Islet of Langerhans (tissue), 1 donor: ENCODE data around the gene TSEN34.
"Not testable (repeated sequence)": the region's sequence is repeated elsewhere in the genome, so short reads cannot be mapped to it uniquely, and the experiment has no call there.

Experiments
- FAIRE-seq: peaks from one replicate; lab custom pipeline; 2011; peaks lifted over from hg19 to GRCh38; lab: Jason Lieb, UNC

TSEN34 gene

DNA sequence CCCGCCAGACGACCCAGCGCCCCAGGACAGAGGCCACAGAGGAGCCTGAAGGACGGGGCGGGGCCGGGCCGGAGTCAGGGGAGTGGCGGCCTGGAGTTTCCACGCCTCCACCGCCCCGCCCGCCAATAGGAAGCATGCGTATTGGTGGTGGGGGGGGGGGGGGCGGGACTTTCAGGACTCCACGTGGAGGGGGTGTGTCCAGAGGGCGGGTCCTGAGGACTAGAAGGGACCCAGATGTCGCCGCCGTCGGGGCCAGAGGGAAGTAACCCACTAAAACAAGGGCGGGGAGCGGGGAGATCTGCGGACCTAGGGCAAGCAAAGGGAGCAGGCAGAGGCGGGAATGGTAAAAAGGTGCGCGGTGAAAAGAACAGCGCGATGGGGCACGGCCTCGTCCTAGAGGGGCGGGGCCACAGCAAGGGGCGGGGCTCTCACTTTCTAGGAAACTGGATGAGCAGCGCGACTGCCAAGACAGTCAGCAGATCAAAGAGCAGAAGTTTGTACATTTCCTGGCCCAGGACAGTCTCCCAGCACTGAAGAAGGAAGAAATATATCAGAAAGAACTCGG lies 28.8 kb upstream of the TSEN34 start:
- FAIRE-seq: no peak

- no peak for FAIRE-seq
Measured at GRCh38 chr19:54162884-54163283, 28.2 kb upstream of the TSEN34 start.

- FAIRE-seq: no peak
Measured at GRCh38 chr19:54164369-54165068, 26.6 kb upstream of the TSEN34 start.

DNA sequence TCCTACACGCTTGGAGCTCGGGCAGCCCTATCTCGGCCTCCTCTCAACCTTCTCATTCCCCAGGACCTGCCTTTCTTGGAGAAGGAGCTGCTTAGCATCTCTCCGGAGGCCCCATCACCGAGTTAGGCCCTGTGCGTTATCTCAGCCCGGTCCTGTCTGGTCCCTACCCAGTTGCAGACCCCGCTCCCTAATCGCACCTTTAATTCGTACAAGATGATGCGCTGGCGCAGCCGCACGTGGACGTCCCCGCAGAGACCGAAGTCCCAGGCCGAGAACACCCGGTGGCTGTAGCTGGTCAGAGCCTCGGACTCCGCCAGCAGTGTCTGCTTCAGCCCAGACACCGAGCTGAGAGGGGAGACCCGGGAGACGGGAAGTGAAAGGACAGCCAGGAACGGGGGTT lies 25.9 kb upstream of the TSEN34 start:
- no peak for FAIRE-seq

GRCh38 chr19:54168174-54168917 lies 22.8 kb upstream of the TSEN34 start:
- no peak for FAIRE-seq

- no peak for FAIRE-seq
Measured at GRCh38 chr19:54169149-54169740, 21.9 kb upstream of the TSEN34 start.

DNA sequence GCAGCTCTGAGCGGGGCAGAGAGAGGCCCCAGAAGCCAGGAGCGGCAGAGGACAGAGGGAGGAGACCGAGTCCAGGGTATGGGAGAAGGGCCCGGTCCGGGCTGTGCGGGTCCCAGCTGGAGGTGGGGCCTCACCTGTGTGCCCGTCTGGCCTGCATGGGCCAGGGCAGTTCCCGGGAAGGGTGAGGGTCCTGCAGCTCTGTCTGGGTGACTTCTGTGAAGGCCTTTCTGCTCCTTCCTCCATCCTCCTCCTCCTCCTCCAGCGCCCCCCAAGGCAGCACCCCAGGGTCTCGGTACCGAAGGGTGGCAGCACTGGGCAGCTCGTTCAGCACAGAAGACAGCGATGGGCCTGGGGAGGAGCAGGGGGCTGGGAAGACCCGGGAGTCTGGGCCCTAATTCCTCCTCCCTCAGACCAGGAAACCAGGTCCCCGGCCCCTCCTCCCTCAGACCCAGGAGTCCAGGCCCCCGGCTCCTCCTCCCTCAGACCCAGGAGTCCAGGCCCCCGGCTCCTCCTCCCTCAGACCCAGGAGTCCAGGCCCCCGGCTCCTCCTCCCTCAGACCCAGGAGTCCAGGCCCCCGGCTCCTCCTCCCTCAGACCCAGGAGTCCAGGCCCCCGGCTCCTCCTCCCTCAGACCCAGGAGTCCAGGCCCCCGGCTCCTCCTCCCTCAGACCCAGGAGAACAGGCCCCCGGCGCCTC lies 19.2 kb upstream of the TSEN34 start:
- FAIRE-seq: not testable (repeated sequence)

GRCh38 chr19:54172471-54173358 lies 18.4 kb upstream of the TSEN34 start, which contains the start of gene TMC4:
Gene TMC4, minus strand, starts transcription at chr19:54173160. Its CDS starts 43 bp downstream, at chr19:54173117.
- no peak for FAIRE-seq

GRCh38 chr19:54173359-54173699 lies 17.8 kb upstream of the TSEN34 start:
- FAIRE-seq: no peak

GRCh38 chr19:54173951-54174834 lies 16.9 kb upstream of the TSEN34 start:
- no peak for FAIRE-seq

- no peak for FAIRE-seq
Measured at GRCh38 chr19:54178581-54179261, 12.4 kb upstream of the TSEN34 start.

- no peak for FAIRE-seq
Measured at GRCh38 chr19:54179262-54179852, 11.8 kb upstream of the TSEN34 start.

DNA sequence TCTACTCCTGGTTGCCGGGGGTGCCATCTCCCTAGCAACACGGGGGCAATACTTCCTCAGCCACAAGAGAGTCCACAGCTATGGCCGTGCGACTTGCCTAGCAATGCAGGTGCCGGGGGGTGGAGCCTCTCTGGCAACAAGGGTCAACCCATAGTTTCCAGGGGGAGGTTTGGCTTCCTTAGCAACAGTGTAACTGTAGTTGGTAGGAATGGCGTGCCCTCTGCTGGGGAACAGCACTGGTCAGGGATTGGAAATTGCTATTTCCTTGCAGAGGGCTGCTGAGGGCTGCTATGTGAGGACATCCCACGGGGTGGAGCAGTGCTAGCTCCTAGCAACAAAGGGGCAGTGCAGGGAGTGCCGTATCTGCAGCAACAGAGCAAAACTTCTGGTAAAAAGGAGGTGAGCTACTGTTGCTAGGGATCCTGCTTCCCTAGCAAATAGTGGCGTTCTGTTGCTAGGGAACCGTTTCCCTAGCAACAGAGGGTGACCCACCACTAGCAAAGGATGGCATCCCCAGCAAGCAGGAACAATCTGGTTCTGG lies 11.1 kb upstream of the TSEN34 start:
- FAIRE-seq: peak; percentile 92

DNA sequence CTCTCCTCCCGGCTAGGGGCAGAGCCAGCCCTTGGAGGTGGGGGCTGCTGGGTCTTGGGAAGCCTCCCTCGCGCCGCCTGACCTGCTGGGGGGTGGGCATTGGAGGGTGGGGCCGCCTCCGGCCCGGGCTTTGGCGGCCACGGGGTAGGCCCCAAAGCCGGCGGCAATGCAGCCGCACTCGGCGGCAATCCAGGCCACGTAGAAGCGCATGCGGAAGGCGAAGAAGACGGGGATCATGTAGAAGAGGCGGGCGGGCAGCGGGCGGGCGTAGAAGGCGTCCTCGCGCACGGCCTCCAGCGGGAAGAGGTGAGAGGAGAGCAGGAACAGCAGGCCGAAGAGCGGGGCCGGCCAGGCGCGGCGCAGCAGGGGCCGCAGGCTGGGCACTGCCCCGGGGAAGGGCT lies 10.4 kb upstream of the TSEN34 start:
- no peak for FAIRE-seq

DNA sequence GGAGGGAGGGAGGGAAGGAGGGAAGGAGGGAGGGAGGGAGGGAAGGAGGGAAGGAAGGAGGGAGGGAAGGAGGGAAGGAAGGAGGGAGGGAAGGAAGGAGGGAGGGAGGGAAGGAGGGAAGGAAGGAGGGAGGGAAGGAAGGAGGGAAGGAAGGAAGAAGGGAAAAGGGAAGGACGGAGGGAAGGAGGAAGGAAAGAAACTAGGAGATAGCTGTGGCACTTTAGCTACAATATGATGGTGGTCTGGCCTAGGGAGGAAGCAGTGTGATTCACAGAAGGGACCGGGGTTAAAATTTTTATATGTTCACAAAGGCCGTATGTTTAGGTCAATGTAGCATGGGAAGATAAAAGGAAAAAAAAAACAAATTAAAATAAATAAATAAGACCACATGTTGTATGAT lies 9.2 kb upstream of the TSEN34 start:
- not testable (repeated sequence) for FAIRE-seq

DNA sequence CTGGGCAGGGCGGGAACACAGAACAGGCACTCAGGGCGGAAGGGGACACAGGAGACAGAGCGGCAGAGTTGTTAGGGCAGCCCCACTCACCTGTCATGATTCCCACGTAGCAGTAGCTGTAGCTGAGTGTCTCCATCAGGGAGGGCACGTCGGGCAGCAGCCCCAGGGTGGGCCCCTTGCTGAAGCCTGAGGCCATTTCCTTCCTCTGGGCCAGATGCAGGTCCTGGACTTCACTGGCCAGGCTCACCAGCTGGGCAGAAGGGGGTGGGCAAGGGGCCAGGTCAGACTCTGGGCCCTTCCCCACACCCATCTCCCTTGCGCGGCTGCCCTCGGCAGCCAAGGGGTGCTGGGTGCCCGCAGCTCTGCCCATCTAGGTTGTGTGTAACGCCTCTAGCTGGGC lies 7.7 kb upstream of the TSEN34 start:
- FAIRE-seq: no peak

- FAIRE-seq: no peak
Measured at GRCh38 chr19:54186351-54186750, 4.8 kb upstream of the TSEN34 start.

DNA sequence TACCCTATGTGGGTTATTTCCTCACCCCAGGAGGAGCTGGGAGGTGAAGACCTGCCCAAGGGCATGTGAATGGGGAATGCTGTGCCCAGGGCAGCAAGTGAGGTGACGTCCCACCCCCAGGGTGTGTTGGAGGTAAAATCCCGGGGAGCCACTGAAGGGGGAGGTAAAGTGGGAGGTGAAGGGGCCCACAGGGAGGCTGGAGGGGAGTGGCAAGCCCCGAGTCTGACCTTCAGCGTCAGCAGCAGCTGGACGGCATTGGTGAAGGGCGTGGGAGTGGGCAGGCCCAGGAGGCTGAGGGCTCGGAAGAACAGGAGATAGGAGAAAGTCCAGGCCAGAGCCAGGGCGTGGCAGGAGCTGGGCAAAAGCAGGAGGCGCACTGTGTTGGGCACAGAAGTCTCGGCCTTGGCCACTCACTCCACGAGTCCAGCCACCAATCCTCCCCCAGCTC lies 4.2 kb upstream of the TSEN34 start:
- no peak for FAIRE-seq

DNA sequence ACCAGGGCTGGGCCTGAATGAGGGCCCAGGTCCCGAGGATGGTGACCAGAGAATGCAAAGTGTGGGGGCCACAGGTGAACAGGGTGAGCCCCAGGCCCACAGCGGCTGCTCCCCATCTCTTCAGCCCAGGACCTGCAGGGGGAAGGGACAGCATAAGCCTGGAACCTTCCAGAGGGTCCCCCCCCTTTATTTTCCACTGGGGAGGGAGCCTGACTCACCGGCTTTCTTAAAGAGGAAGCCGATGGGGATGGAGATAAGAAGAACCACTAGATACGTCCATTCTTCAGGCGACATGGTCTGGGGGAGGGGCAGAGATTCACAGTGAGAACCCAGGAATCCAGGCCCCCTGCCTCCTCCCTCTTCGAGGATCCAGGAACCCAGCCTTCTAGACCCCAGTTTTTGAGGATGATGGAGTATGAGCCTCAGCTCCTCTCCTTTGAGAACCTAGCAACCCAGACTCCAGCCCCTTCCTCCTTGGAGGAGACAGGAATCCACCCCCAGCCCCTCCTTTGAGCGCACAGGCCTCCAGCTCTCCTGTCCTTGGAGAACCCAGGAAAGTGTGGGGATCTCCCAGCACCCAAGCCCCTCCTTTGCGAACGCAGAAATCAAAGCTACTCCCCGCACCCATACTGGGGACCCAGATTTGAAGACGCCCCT lies 2.8 kb upstream of the TSEN34 start:
- no peak for FAIRE-seq
